Hepatocyte (in vitro differentiated cells): ENCODE data around the gene OR51Q1. TPM values are rescaled to one million over a fixed set of nuclear protein-coding genes. Genes with fewer than 3 reads are reported as not detected.

Source experiments
- DNase-seq: peaks from one replicate; pipeline ENCODE4 v3.0.0-alpha.2; 2016; ENCODE audit warnings: low spot score
- H2AFZ ChIP-seq: fragments of 200-600 bp; sonication (generic); 2 replicates; pipeline ENCODE4 v1.6.0; 2016; ENCODE audit warnings: antibody characterized with exemption, mild to moderate bottlenecking
- H3K27ac ChIP-seq: fragments of 200-600 bp; sonication (generic); 2 replicates; pipeline ENCODE4 v1.5.1; 2016; ENCODE audit warnings: mild to moderate bottlenecking
- H3K27me3 ChIP-seq: fragments of 200-600 bp; sonication (generic); 2 replicates; pipeline ENCODE4 v1.6.1; 2016
- H3K36me3 ChIP-seq: fragments of 200-600 bp; sonication (generic); replicated peaks from 2 replicates; pipeline ENCODE4 v1.5.1; 2016; ENCODE audit warnings: low read depth; ENCODE audit not compliant: insufficient read depth
- H3K4me1 ChIP-seq: fragments of 200-600 bp; sonication (generic); 2 replicates; pipeline ENCODE4 v1.5.1; 2016; ENCODE audit warnings: mild to moderate bottlenecking, moderate library complexity; ENCODE audit not compliant: insufficient read depth
- H3K4me2 ChIP-seq: fragments of 200-600 bp; sonication (generic); 2 replicates; pipeline ENCODE4 v1.6.0; 2016
- H3K4me3 ChIP-seq: fragments of 200-600 bp; sonication (generic); 2 replicates; pipeline ENCODE4 v1.5.1; 2016; ENCODE audit warnings: mild to moderate bottlenecking
- H3K79me2 ChIP-seq: fragments of 200-600 bp; sonication (generic); 2 replicates; pipeline ENCODE4 v1.6.0; 2017; ENCODE audit warnings: mild to moderate bottlenecking
- H3K9me2 ChIP-seq: fragments of 200-600 bp; sonication (generic); replicated peaks from 2 replicates; pipeline ENCODE4 v1.6.0; 2017; ENCODE audit warnings: mild to moderate bottlenecking; ENCODE audit not compliant: insufficient read depth
- H3K9me3 ChIP-seq: fragments of 200-600 bp; sonication (generic); 2 replicates; pipeline ENCODE4 v1.5.1; 2016; ENCODE audit warnings: low read depth, mild to moderate bottlenecking
- H4K20me1 ChIP-seq: fragments of 200-600 bp; sonication (generic); 2 replicates; pipeline ENCODE4 v1.6.0; 2016; ENCODE audit warnings: mild to moderate bottlenecking; ENCODE audit not compliant: insufficient read depth, poor library complexity, severe bottlenecking
- CTCF ChIP-seq: fragments of 200-600 bp; sonication (generic); IDR thresholded peaks from 2 replicates; pipeline ENCODE4 v1.5.1; 2016; ENCODE audit warnings: antibody characterized with exemption, mild to moderate bottlenecking; ENCODE audit not compliant: poor library complexity
- EZH2 ChIP-seq: fragments of 200-600 bp; sonication (generic); IDR thresholded peaks from 2 replicates; pipeline ENCODE4 v1.6.1; 2016; ENCODE audit warnings: antibody characterized with exemption, mild to moderate bottlenecking, borderline replicate concordance
- EZH2phosphoT487 ChIP-seq: fragments of 200-600 bp; sonication (generic); IDR thresholded peaks from one replicate; pipeline ENCODE4 v1.6.1; 2018; ENCODE audit warnings: antibody characterized with exemption, mild to moderate bottlenecking, low read depth, moderate library complexity; ENCODE audit not compliant: unreplicated experiment, severe bottlenecking
- WGBS: methylation state at CpG from one replicate; pipeline ENCODE4 v1.1.6; 2016; ENCODE audit warnings: low lambda C conversion rate; ENCODE audit errors: missing lambda C conversion rate; 5-methylcytosine and 5-hydroxymethylcytosine counted together
- polyA plus RNA-seq: library from polyadenylated mRNA; unstranded; fragments of >200 nt; fragmentation: Nextera tagmentation; extraction: Ambion mirVana; gene quantifications from 2 replicates; pipeline ENCODE4 v1.2.1, GENCODE V29; 2016
- total RNA-seq: library from RNA; depleted of rRNA; stranded (reverse); fragments of >200 nt; gene quantifications from 2 replicates; pipeline ENCODE4 v1.2.3, GENCODE V29; 2014

OR51Q1 gene
- total and polyA plus RNA-seq, 2 experiments from 2014 or later: not detected

GRCh38 chr11:5405173-5405572 is 16.7 kb upstream of the OR51Q1 start:
- no peak overlapping the region for H3K27ac ChIP-seq
- no peaks in the 10 kb centered on the region for H3K9me2 ChIP-seq
- H2AFZ ChIP-seq: no peak overlapping the region
- H3K4me2 ChIP-seq: no peak overlapping the region
- no peaks in the 10 kb centered on the region for H3K79me2 ChIP-seq
- TF ChIP-seq CTCF (no peak), EZH2 (no peak), EZH2phosphoT487 (no peak)
- no peak overlapping the region for H3K4me3 ChIP-seq
- H4K20me1 ChIP-seq: no peaks in the 10 kb centered on the region
- no peak for DNase-seq
- H3K9me3 ChIP-seq: no peaks in the 10 kb centered on the region
- H3K27me3 ChIP-seq: no peaks in the 10 kb centered on the region
- no peaks in the 10 kb centered on the region for H3K36me3 ChIP-seq
- H3K4me1 ChIP-seq: no peaks in the 10 kb centered on the region

GRCh38 chr11:5420993-5421392 is 918 bp upstream of the OR51Q1 start:
- Histone ChIP-seq H3K27ac (no peak overlapping the region), H3K36me3 (no peaks in the 10 kb centered on the region), H3K4me3 (no peak overlapping the region), H3K27me3 (no peaks in the 10 kb centered on the region), H4K20me1 (no peaks in the 10 kb centered on the region), H3K9me2 (no peaks in the 10 kb centered on the region), H3K4me2 (no peak overlapping the region), H2AFZ (no peak overlapping the region), H3K4me1 (no peaks in the 10 kb centered on the region), H3K79me2 (no peaks in the 10 kb centered on the region), H3K9me3 (no peaks in the 10 kb centered on the region)
- 57% methylated on average over 5 of the region's 5 CpGs for WGBS
- TF ChIP-seq CTCF (no peak), EZH2phosphoT487 (no peak), EZH2 (no peak)
- no peak for DNase-seq

- H3K4me1 ChIP-seq: no peaks in the 10 kb centered on the region
- H3K4me3 ChIP-seq: no peak overlapping the region
- no peaks in the 10 kb centered on the region for H3K79me2 ChIP-seq
- H3K36me3 ChIP-seq: no peaks in the 10 kb centered on the region
- H3K9me2 ChIP-seq: no peaks in the 10 kb centered on the region
- no peak for DNase-seq
- TF ChIP-seq EZH2phosphoT487 (no peak), CTCF (no peak), EZH2 (no peak)
- H4K20me1 ChIP-seq: no peaks in the 10 kb centered on the region
- 56% methylated on average over 3 of the region's 3 CpGs for WGBS
- no peak overlapping the region for H3K27ac ChIP-seq
- H2AFZ ChIP-seq: no peak overlapping the region
- H3K9me3 ChIP-seq: no peaks in the 10 kb centered on the region
- no peaks in the 10 kb centered on the region for H3K27me3 ChIP-seq
- H3K4me2 ChIP-seq: no peak overlapping the region
Observed at GRCh38 chr11:5423131-5423530, 1.2 kb downstream of the OR51Q1 start.

GRCh38 chr11:5441414-5441813 is 19.5 kb downstream of the OR51Q1 start, which contains the start of gene OR51I1:
TSS of gene OR51I1 (minus strand) at chr11:5441514. CDS start at chr11:5441514, 0 bp downstream.
- H3K4me1 ChIP-seq: no peaks in the 10 kb centered on the region
- H3K9me2 ChIP-seq: no peaks in the 10 kb centered on the region
- H3K27me3 ChIP-seq: peaks cover 8% of the 10 kb centered on the region
- no peak within 1 kb of the TSS for H3K4me3 ChIP-seq
- no peak for TF ChIP-seq EZH2
- no peak for TF ChIP-seq EZH2phosphoT487
- TF ChIP-seq CTCF: no peak
- no peaks in the 10 kb centered on the region for H3K36me3 ChIP-seq
- DNase-seq: no peak
- H4K20me1 ChIP-seq: no peaks in the 10 kb centered on the region
- H3K4me2 ChIP-seq: no peak within 1 kb of the TSS
- no peak within 1 kb of the TSS for H3K27ac ChIP-seq
- 38% methylated on average over 2 of the region's 2 CpGs for WGBS
- no peaks in the 10 kb centered on the region for H3K79me2 ChIP-seq
- no peak within 1 kb of the TSS for H2AFZ ChIP-seq
- H3K9me3 ChIP-seq: no peaks in the 10 kb centered on the region
